K562 (cell line): Measurements from ENCODE around the gene ARMC7. TPM values are rescaled to one million over a fixed set of nuclear protein-coding genes. Genes with fewer than 3 reads are reported as not detected.

Source experiments
- CCNT2 ChIP-seq: IDR thresholded peaks from 2 replicates; pipeline ENCODE4 v1.6.1; 2011; ENCODE audit warnings: borderline replicate concordance, low read depth, mild to moderate bottlenecking, moderate library complexity, mixed read lengths, low read length; ENCODE audit not compliant: insufficient read length; ENCODE audit errors: extremely low read depth
- CTBP1 ChIP-seq: fragments of 450-650 bp; IDR thresholded peaks from 2 replicates; pipeline ENCODE4 v1.6.1; 2016; ENCODE audit warnings: borderline replicate concordance
- DEAF1 ChIP-seq: fragments of 450-650 bp; formaldehyde crosslinking; IDR thresholded peaks from 2 replicates; pipeline ENCODE4 v1.4.0; 2020; ENCODE audit warnings: mild to moderate bottlenecking, moderate library complexity
- RB1 ChIP-seq: fragments of 450-650 bp; IDR thresholded peaks from 2 replicates; pipeline ENCODE4 v1.6.1; 2017; ENCODE audit warnings: low read depth, mild to moderate bottlenecking
- REST ChIP-seq, 2 experiments: fragments of 450-650 bp; formaldehyde crosslinking in 1 of 2; IDR thresholded peaks; 2 replicates each; pipeline versions ENCODE4 v1.4.0 to v1.6.1; 2014 to 2020; ENCODE audit warnings: mild to moderate bottlenecking in 2 of 2, borderline replicate concordance in 1 of 2, low read depth in 1 of 2
- ZKSCAN1 ChIP-seq: fragments of 150-350 bp; IDR thresholded peaks from 2 replicates; pipeline ENCODE4 v1.6.1; 2016; ENCODE audit warnings: low read depth, low read length
- polyA plus RNA-seq, 8 experiments: library from polyadenylated mRNA; depleted of rRNA in 4 of 8; stranded (reverse) in 5 of 8; unstranded in 3 of 8; fragments of >200 nt; fragmentation: Nextera tagmentation in 2 of 8; fragmentation: Illumina TruSeq in 1 of 8; extraction: Ambion mirVana in 2 of 8; extraction: Trizol in 1 of 8; gene quantifications; 2 replicates each; pipeline versions ENCODE4 v1.2.1 to v1.2.3, GENCODE V29; 2011 to 2014; ENCODE audit warnings: inconsistent platforms in 1 of 8, missing spikeins in 1 of 8
- total RNA-seq, 7 experiments: library from RNA; depleted of rRNA in 6 of 7; stranded (reverse); fragments of >200 nt in 6 of 7; fragmentation: Illumina TruSeq in 2 of 7; extraction: Trizol in 2 of 7; gene quantifications; 2 replicates each; pipeline versions ENCODE4 v1.2.1 to v1.2.3, GENCODE V29; 2011 to 2021; ENCODE audit warnings: low replicate concordance in 1 of 7

The ARMC7 gene
- total and polyA plus RNA-seq, 9 of the 15 experiments (the other 6 are each of a cell fraction or from before 2014, with no cell fraction given): 1.4 to 15.2 (median 5.9) TPM

DNA sequence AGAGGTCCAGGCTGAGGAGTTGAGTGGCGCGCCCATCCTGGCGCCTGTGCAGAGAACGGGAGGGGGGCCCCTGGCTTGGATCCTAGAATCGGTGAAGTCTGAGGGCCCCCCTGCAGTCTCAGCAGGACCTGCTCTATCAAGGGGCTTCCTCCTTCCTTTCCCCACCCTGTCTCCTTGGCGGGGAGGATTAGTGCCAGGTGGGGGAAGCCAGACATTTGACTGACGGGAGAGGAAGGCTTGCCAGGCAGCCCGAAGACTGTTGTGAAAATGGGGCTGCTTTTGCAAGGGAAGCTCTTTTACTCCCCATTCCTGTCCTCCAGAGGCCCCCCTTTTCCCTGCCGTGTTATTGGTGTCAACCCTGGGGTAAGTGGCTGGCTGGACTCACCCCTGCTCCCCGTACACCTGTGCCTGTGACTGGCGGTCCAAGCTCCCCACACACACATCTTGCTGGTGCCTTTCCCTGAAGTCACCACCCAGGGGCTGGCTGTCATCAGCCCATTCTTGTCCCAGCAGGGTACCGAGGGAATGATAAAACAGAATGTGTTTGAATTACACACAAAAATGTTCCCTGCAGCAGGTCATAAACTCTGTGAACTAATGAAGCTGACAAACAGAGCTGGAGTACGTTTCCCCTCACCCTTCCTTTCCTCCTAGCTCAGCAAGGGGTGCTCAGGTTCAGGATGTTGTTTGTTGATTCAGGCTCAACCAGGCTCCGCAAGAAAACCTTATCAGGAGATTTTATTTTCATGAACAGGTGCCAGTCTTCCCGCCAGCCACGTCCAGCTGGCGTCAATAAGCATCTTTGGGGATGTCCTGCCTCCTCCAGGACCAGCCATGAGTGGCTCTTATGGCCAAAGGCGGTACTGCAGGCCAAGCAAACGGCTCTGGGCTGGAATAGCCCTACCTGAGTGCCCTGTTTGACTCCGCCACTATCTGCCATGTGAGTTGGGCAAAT lies 4.4 kb upstream of the ARMC7 start (continued):
- TF ChIP-seq DEAF1 (CRISPR knock-in tag): 0 out of 2 replicates have a peak, but pooled peaks have one; percentile 23
- TF ChIP-seq CTBP1: peak; percentile 74; the same call in 1 of the 2 replicates
- TF ChIP-seq REST (IDR thresholded peaks at IDR 0.05; ENCODE audit: borderline replicate concordance): peak; percentile 55; the same call in 1 of the 2 replicates
- TF ChIP-seq REST (CRISPR knock-in tag; IDR thresholded peaks at IDR 0.05; ENCODE audit: low read depth): no peak
- no peak for TF ChIP-seq CCNT2
- 0 out of 2 replicates have a peak, but pooled peaks have one; percentile 7 for TF ChIP-seq ZKSCAN1
- TF ChIP-seq RB1: peak; percentile 37; the same call in 1 of the 2 replicates
